Nucleus accumbens (tissue), 56 donors: ENCODE data around the gene B3GAT1.

ENCODE experiments used
- DNase-seq, 56 donors: peaks; one replicate each; lab custom pipeline; 2025; lab: John Stamatoyannopoulos, UW

B3GAT1 gene

DNA sequence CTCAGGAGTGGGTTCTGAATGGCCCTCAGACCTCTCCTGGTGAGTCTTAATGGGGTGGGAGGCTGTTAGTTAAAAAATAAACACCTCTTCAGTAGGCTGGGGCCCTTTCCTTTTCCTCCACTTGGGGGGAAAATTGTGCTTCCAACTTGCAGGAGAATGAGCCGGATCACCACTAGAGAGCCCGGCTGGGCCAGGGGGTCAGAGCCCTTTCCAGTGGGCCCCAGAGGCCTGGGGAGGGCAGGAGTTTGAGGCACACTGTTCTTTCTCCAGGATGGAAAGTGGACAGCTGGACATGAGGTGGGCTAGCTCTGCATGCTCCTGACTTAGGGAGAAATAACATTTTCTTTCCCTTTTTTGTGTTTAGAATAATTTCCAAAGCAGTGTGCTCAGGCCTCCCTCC, 32.8 kb downstream of the B3GAT1 start:
- DNase-seq, result no peak

DNA sequence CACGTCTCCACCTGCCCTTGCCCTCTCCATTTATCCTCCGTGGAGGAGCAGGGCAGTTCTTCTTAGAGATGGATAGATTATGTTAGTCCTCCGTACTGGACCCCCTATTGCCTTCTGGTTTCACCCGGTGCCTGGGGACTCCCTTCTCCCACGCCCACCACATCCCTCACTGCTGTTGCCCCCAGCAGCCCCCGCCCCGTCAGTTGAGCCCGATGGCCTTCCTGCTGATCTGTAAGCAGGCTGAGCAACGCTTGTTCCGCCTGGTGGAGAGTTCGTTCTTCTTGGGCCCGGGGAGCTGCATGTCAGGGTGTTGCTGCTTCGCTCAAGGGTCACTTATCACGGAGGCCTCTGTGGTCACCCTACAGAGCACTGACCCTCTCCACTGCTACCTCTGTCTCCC, 34.2 kb downstream of the B3GAT1 start:
- no peak for DNase-seq

DNA sequence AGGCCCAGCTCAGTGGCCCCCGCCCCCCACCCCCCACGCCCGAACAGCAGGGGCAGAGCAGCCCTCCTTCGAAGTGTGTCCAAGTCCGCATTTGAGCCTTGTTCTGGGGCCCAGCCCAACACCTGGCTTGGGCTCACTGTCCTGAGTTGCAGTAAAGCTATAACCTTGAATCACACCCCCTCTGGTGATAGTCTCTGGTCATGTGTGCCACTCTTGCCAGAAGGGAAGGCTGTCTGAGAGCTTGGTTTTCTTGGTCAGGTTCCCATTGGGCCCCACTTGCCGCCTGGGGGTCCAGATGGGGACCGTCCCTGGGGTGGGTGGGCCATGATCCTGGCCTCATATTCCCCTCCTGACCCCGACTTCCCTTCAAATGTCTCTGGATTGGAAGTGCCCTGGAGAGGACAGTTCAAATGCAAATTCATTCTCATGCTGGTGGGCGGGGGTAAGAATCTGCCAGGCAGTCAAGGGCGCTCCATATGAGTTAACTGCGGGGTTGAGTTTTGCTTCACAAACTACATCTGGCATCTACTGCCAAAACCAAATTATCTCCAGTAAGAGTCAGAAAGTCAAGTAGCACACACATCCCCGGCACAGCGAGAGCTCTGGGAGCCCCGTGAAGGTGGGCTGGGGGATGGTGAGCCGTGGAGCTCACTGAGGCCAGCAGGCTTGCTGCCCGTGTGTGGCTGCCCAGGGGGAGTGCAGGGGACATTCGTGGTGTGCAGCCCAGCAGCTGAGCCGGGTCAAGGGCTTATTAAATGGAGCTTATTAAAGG, 35.7 kb downstream of the B3GAT1 start:
- DNase-seq, result no peak

DNA sequence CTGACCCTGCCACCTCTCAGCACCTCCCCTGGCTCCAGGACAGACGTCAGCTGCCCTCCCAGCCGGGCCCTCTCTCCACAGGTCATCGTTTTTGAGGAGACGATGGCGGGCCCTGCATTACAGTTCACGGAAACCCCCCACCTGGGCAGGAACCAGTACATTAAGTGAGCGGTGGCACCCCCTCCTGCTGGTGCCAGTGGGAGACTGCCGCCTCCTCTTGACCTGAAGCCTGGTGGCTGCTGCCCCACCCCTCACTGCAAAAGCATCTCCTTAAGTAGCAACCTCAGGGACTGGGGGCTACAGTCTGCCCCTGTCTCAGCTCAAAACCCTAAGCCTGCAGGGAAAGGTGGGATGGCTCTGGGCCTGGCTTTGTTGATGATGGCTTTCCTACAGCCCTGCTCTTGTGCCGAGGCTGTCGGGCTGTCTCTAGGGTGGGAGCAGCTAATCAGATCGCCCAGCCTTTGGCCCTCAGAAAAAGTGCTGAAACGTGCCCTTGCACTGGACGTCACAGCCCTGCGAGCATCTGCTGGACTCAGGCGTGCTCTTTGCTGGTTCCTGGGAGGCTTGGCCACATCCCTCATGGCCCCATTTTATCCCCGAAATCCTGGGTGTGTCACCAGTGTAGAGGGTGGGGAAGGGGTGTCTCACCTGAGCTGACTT, 37.0 kb downstream of the B3GAT1 start:
- no peak for DNase-seq

DNA sequence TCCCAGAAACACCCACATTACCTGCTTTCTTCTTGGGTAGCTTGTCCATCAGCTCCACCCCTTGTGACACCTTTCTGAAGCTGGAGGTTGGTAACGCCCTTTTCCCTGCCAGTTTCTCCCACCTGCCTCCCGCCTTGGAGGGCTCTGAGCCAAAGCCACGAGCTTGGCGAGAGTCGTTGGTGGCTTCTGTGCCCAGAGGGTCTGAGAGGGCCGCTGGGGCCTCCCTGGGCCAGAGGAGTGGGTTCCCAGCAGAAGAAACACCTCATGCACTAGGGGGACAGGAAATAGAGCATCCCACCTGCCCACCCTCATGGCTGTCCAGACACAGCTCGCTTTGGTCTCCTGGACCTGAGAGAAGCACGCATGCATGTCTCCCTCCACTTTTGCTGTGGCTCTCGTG, 37.9 kb downstream of the B3GAT1 start:
- no peak for DNase-seq

DNA sequence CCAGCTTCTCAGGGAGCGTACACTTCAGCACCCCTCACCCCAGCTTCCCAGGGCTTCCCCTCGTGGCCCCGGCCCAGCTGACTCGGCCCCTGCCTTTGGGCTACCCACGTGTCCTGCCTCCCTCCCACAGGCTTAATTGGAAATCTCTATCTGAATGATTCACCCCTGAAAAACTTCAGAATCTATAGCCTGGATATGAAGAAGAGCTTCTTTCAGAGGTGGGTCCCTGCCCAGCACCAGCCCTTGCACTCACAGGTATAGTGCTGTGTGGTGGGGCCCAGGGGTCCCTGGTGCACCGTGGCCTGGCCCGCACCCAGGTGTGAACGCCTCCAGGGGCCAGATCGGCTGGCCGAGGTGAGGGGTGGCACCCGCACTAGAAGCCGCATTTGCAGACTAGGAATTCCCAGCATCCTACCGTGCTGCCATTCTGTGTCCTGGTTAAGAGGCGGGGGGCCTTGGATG, 38.4 kb downstream of the B3GAT1 start:
- no peak for DNase-seq

DNA sequence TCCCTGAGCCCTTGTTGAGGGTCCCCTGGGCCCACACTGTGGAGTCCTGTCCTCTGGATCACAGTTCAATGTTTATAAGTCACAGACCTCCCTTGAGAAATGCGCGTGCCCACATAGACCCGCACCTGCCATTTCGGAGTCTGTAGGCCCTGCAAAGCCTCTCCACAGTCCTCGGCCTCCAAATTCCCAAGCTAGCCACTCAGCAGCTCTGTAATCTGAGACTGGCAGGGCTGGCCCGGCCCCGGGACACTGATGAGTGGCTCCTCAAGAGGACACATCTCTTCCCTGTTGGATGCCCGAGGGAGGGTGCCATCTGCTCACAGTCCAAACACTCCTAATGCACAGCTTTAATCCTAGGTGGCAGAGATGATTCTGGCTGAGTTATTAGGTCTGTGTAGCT, 39.1 kb downstream of the B3GAT1 start:
- peak in 1 of 56 donors; percentile 23 for DNase-seq

DNA sequence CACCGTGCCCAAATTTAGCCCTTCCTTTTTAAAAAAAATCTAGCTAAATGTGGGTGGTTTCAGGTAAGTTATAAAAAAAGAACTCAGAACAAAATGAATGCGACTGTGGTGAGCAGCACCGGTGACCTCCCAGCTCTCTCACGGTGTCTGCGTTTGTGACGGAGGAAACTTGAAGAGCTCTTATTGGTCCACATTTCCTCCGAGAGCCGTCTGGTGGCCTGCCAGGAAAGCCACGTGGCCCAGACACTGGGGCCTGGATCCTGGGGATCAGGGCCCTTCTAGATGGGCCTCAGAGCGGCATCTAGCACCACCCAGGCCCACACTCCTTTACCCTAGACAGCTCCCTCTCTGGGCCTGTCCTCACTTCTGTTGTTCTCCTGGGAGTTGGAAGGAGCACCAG, 39.5 kb downstream of the B3GAT1 start:
- peak in 1 of 56 donors; percentile 27 for DNase-seq

DNA sequence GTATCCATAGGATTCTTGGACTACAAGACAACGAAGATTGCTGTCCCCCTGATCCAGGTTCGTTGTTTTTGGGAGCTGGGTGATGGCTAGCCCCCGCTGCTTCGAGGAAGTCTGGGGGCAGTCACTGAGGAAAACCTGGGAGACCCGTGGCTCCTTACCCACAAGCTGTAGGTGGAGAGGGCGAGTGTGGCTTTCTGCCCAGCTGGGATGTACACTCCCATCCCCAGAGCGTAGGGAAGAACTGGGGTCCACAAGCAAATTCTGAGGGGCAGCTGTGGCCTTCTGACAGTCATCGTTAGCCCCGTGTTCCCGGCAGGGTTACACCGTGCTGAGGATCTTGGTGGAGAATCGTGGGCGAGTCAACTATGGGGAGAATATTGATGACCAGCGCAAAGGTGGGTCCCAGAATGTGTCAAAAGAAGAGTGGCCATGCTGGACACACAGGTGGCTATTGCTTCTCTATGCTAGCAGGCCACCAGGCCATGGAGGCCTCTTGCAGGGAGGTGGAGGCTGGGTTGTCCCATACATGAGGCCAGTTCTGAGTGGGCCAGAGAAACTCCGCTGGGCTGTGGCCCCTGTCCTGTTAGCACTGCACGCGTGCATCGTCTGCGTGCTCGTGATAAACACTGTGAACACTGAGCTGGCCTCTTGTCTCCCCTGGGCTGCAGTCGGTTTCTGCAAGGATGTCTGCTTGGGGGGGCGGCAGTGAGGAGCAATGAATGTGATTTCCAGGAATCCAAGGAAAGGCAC, 40.4 kb downstream of the B3GAT1 start:
- no peak for DNase-seq

DNA sequence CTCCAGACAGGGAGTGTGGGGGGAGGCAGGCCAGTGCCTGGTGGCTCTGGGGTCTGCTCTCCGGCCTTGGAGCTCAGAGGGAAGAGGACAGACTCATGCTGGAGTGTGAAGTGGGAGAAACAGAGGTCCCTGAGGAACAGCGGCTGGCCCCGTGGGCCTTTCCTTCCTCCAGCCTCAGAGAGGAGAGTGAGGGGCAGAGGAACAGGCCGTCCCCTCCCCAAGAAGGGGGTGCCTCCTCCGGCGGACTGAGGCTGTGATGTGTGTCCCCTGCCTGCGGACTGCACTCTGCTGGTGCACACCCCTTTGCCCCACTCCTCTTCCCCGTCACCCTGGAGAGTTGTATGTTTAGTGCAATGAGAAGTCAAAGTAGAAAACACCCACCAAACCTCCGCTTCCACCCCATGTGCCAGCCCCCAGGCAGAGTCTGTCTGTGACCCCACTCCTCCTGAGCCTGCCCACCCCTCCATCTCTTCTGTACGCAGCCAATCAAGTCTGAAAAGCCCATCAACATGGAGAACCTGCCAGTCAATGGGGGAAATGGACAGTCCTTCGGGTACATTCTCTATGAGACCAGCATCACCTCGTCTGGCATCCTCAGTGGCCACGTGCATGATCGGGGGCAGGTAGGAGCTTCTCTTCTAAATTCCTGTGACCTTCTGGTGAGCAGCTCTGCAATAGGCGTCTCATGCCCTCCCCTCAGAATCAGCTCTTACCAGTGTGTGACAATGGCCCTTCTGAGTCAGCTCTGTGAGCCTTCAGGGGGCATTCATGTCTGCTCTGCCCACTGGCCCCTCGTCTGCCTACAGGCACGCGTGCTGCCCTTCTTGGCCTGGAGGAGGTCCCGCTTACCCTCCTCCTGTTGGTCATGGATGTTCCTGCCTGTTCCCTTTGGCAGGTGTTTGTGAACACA, 41.3 kb downstream of the B3GAT1 start:
- DNase-seq, result no peak

DNA sequence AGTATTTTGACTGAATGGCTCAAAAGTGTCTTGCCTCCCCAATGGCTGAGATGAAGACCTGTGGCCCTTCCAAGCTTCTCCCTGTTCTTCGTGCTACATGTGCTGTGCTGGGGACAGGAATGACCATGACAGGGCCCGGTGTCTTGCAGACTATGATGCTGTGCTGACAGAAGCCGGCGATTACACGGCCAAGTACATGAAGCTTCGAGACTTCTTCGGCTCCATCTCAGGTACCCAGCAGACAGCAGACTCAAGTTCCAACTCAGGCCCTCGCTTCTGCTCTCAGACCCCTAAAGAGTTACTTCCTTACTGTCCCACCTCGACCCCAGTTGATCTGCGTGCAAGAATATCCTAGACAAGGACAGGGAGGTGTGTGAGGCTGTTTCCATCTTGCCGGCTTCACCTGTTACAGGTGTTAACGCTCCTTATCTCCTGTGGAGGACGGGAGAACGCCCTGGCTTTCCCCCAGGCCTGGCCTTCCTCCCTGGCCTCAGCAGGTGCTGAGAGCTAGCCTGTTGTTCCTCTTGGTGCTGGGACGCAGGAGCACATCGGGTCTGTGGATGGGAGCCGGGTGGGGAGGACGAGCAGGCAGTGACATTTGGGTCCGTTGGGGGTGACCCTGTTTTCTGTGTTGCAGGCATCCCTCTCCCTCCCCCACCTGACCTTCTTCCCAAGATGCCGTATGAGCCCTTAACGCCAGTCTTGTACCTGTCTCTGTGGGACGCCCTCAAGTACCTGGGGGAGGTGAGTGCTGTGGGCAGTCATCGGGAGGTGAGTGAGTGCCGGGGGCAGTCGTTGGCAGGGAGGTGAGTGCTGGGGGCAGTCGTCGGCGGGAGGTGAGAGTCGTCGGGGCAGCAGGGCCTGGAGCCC, 42.2 kb downstream of the B3GAT1 start:
- DNase-seq, result no peak

DNA sequence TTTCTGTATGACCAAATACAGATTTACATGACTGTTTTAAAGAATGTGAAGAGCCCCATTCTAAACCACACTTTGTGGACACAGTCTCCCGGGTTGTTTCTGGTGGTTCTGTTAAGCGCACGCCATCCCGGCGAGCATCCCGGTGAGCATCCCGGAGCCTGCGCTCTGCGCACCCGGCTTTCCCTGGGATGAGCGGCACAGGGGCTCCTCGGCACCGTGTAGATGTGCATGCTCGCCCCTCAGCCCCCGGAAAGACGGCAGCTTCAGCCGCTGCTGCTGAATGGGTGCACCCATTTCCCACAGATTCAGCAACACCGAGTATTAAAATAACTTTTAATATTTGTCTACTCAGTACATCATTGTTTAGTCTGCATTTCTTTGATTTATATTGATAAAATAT, 44.3 kb downstream of the B3GAT1 start:
- no peak for DNase-seq

DNA sequence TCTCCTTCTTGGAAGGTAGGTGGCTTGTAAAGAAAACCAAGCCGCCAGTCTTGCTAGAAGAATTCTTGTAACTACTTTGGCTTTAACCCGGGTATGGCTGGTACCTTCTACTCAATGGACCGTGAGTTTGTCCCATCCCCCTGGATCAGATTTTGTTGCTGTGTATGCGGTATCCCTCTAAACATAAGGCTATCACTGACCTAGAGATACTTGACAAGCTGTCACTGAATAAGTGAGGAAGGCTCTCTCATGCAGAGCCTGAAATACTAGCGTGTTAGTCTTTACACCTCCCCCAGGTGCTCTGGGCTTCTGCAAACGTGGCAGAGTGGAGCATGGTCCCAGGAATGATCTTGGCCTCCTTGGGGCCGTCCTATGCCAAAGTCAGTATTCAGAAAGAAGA, 45.8 kb downstream of the B3GAT1 start:
- no peak for DNase-seq

DNA sequence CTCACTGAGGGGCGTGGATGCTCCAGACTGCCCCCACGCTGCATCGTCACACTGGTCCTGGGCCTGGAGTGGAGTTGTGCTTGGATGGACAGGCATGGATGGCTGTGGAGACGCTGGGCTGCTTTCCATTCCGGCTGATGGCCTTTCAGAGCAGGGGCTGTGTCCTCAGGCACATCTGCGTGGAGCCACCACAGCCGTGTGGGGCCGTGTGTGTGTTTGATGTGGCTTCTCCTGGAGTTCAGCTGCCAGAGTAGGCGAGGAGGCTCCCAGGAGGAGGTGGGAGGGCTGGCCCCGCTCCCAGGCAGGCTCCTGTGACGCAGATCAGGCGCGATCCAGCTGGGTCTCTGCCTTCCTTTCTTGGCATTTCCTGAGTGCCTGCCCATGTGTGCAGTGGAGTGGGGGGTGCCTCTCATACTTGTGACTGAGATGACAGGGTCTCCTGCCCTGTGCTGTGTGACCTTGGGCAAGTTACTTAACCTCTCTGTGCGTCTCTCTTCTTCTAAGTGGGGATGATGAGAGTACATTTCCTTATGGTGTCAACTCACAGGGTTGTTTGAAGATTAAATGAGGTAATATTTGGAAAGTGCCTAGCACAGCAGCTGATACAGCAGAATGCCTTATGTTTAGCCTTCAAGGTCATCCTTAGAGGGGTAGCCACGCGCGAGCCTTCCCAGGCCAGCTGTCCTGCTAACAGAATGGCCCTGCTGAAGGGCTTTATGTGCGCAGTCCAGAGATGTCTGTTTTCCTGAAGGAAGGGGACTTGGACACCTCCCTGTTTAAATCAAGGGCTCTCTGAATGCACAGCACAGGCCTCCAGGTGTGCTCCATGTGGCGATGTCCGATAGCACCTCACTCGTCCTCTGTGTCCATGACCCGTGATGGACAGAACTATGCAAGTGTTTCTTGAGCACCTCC, 46.8 kb downstream of the B3GAT1 start:
- DNase-seq, result no peak

DNA sequence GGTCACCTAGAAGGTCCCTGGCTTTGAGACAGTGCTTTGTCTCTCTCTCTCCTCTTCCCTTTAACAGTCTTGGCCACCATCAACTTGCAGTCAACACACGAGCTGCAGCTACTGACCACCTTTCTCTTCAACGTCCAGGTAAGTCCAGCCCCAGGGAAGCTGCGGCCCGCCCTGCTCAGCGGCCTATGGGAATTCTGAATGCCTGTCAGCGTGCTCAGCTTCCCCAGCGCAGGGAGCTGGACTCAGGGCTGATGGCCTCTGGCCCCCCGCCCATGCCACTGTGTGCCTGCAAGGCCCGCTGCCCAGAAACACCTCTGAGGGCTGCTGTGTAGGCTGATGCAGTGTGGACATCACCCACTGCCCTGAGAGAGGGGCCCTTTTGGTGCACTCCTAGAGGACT, 47.8 kb downstream of the B3GAT1 start:
- no peak for DNase-seq

DNA sequence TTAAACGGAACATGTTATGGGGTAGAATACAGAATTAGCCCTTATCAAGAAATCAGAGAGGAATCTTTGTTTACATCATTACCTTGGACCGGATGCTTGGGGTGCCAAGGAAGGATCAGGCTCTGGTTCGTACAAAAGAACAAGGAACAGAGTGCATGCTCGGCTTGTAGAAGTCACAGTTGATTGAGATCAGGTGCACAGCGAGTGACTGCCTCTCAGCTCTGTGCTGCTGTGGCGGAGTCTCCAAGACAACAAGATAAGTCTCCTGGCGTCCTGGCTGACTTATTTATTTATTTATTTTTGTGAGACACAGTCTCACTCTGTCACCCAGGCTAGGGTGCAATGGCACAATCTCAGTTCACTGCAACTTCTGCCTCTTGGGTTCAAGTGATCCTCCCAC, 48.5 kb downstream of the B3GAT1 start:
- no peak for DNase-seq

DNA sequence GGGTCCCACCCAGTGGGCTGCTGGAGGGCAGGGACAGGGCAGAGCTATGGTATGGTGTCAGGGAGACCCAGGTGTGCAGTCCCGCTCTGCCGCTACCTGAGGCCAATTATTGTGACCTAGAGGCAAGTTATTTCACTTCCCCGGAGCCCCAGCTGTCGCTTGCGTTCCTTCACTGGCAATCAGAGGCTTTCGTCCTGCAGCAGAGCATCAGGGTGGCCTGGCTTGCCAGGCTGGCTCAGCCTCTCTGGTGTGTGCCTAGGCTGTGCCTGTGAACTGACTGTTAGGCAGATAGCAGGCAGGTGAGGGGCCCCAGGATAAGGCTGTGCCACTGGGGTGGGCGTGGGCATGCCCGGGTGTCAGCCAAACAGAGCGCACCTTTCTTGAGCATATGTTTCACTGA, 48.9 kb downstream of the B3GAT1 start:
- no peak for DNase-seq

DNA sequence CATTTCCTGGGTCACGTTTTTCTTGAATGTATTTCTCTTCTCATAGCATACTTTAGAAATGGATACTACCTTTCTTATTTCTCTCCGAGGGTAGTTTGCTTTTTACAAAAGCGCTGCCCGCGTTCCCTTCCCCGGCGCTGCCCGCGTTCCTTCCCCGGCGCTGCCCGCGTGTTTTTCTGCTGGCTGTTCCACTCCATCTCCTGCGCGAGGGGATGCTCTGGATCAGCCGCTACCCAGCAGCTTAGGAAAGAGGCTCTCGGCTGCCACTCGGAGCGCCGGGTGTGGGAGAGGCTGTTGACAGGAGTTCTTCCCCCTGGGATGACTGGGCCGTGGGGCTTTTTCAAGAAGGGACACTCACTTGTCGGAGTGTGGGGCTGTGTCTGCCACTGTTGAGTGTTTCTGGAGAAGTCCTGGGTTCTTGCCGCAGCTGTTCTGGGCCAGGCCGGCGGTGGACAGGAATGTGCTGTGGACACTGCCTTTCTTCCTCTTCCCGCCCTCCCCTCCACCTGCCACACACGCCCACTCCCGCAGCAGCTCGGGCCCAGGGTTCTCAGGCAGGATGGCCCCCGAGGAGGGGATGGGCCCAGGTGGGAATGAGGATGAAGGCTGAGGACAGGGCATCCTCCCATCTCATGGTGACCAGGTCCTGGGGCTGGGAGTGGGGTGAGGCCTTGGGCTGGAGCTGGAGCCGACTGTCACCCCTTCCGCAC, 49.7 kb downstream of the B3GAT1 start:
- no peak for DNase-seq
